Stomach (tissue), 4 donors: ENCODE data around the gene RNASEH1.

Experiments
- EP300 ChIP-seq: sonication (generic); formaldehyde crosslinking; IDR thresholded peaks from one replicate; pipeline ENCODE4 v1.6.1; 2017; ENCODE audit warnings: antibody characterized with exemption
- POLR2A ChIP-seq, 4 donors: fragments of 450-650 bp; IDR thresholded peaks; one replicate each; pipeline ENCODE4 v1.6.1; 2016; ENCODE audit warnings: antibody characterized with exemption in 4 of 4, control low read depth in 2 of 4, mild to moderate bottlenecking in 1 of 4, moderate library complexity in 1 of 4
- POLR2AphosphoS5 ChIP-seq, 3 donors: sonication (generic); formaldehyde crosslinking; IDR thresholded peaks; one replicate each; pipeline ENCODE4 v1.6.1; 2016; ENCODE audit warnings: antibody characterized with exemption in 3 of 3
- TF ChIP-seq, protein P1 (sequence below), 7 experiments: fragments of 450-650 bp in 4 of 7; fragments of 200-600 bp in 3 of 7; sonication (generic) in 3 of 7; IDR thresholded peaks; one replicate each; pipeline ENCODE4 v1.5.1; 2016 to 2019; ENCODE audit warnings: antibody characterized with exemption in 7 of 7, control low read depth in 2 of 7, mild to moderate bottlenecking in 1 of 7

DNA sequence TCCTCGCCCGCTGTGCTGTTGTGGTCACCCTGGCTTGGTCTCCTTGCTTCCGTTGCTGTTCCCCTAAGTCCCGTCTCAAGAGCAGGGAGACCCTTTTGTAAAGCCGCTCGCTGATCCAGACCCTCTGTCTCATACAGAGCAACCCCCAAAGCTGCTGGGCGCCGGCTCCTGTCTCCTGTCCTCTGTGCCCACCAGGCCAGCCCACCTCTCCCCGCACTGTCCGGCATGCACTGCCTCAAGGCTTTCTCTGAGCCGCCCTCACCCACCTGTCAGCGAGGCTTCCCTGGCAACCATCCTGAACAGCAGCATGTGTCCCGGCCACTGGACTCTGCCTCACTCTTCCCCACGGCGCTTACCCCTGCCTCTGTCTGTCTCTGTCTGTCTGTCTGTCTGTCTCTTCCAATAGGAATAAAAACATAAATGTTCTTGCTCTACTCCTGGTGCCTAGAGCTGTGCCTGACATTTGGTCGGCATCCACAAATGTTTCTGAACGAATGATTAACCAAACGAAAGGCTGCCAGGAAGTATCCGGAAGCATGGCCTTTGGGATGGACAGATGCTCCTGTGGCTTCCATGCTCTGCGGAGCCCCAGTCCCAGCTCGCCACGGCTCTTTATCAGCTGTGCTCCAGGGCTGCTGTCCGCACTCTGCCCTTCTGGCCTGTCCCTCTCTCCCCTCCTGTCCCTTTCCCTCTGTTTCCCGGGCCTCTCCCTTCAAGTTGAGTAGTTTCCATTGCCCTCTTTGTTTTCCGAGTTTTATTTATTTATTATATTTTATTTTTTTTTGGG lies 44.6 kb upstream of the RNASEH1 start:
- TF ChIP-seq, protein P1, sequence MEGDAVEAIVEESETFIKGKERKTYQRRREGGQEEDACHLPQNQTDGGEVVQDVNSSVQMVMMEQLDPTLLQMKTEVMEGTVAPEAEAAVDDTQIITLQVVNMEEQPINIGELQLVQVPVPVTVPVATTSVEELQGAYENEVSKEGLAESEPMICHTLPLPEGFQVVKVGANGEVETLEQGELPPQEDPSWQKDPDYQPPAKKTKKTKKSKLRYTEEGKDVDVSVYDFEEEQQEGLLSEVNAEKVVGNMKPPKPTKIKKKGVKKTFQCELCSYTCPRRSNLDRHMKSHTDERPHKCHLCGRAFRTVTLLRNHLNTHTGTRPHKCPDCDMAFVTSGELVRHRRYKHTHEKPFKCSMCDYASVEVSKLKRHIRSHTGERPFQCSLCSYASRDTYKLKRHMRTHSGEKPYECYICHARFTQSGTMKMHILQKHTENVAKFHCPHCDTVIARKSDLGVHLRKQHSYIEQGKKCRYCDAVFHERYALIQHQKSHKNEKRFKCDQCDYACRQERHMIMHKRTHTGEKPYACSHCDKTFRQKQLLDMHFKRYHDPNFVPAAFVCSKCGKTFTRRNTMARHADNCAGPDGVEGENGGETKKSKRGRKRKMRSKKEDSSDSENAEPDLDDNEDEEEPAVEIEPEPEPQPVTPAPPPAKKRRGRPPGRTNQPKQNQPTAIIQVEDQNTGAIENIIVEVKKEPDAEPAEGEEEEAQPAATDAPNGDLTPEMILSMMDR (IDR thresholded peaks at IDR 0.05): no peak
- TF ChIP-seq POLR2A (IDR thresholded peaks at IDR 0.05): no peak
- no peak for TF ChIP-seq POLR2AphosphoS5 (IDR thresholded peaks at IDR 0.05)
- no peak for TF ChIP-seq EP300
